Keratinocyte (primary cell): ENCODE measurements around the gene SIK2. TPM values are rescaled to one million over a fixed set of nuclear protein-coding genes. Genes with fewer than 3 reads are reported as not detected.

ENCODE experiments used
- DNase-seq: peaks from one replicate; pipeline ENCODE4 v3.0.0-alpha.2; 2011; ENCODE audit warnings: low read depth, missing footprints, low spot score
- FAIRE-seq: peaks from 2 replicates; lab custom pipeline; 2011; peaks lifted over from hg19 to GRCh38; lab: Jason Lieb, UNC
- H2AFZ ChIP-seq: 2 replicates; pipeline ENCODE4 v1.6.0; 2012; ENCODE audit warnings: low read length, control low read depth, inconsistent platforms; ENCODE audit not compliant: control insufficient read depth
- H3K27ac ChIP-seq: 2 replicates; pipeline ENCODE4 v1.5.1; 2011; ENCODE audit warnings: low read length; ENCODE audit not compliant: control insufficient read depth, insufficient read depth
- H3K27me3 ChIP-seq: 3 replicates; pipeline ENCODE4 v1.6.0; 2011; ENCODE audit warnings: low read length; ENCODE audit not compliant: control insufficient read depth, insufficient read depth; ENCODE audit errors: extremely low read depth
- H3K36me3 ChIP-seq, 2 experiments: 2 replicates in 1 of 2; 3 replicates in 1 of 2; pipeline ENCODE4 v1.5.1; 2011; ENCODE audit warnings: low read length in 2 of 2, mild to moderate bottlenecking in 1 of 2; ENCODE audit not compliant: control insufficient read depth in 2 of 2, insufficient read depth in 2 of 2; ENCODE audit errors: extremely low read depth in 1 of 2
- H3K4me1 ChIP-seq: 3 replicates; pipeline ENCODE4 v1.5.1; 2011; ENCODE audit warnings: low read length; ENCODE audit not compliant: control insufficient read depth, insufficient read depth; ENCODE audit errors: extremely low read depth
- H3K4me2 ChIP-seq: 3 replicates; pipeline ENCODE4 v1.6.0; 2011; ENCODE audit warnings: low read depth, low read length; ENCODE audit not compliant: control insufficient read depth, insufficient read depth; ENCODE audit errors: extremely low read depth
- H3K4me3 ChIP-seq, 3 experiments: fragments of 200-600 bp in 1 of 3; sonication (generic) in 1 of 3; 2 replicates in 2 of 3; 3 replicates in 1 of 3; pipeline ENCODE4 v1.5.1; 2011 to 2016; ENCODE audit warnings: low read length in 3 of 3, mild to moderate bottlenecking in 3 of 3, control low read depth in 2 of 3, inconsistent platforms in 1 of 3, low read depth in 1 of 3, mixed read lengths in 1 of 3, mixed run types in 1 of 3, moderate library complexity in 1 of 3; ENCODE audit not compliant: control insufficient read depth in 2 of 3, insufficient read depth in 2 of 3; ENCODE audit errors: extremely low read depth in 1 of 3
- H3K79me2 ChIP-seq: 2 replicates; pipeline ENCODE4 v1.6.0; 2012; ENCODE audit warnings: low read length; ENCODE audit not compliant: control insufficient read depth, insufficient read depth
- H3K9ac ChIP-seq: 3 replicates; pipeline ENCODE4 v1.6.0; 2011; ENCODE audit warnings: low read length; ENCODE audit not compliant: control insufficient read depth, insufficient read depth; ENCODE audit errors: extremely low read depth
- H3K9me1 ChIP-seq: 3 replicates; pipeline ENCODE4 v1.6.0; 2011; ENCODE audit warnings: low read length; ENCODE audit not compliant: control insufficient read depth, insufficient read depth; ENCODE audit errors: extremely low read depth
- H3K9me3 ChIP-seq: 2 replicates; pipeline ENCODE4 v1.5.1; 2012; ENCODE audit warnings: low read depth, low read length; ENCODE audit not compliant: control insufficient read depth
- H4K20me1 ChIP-seq: 3 replicates; pipeline ENCODE4 v1.6.0; 2011; ENCODE audit warnings: low read length; ENCODE audit not compliant: control insufficient read depth, insufficient read depth; ENCODE audit errors: extremely low read depth
- CTCF ChIP-seq, 3 experiments: IDR thresholded peaks in 1 of 3; conservative IDR thresholded peaks in 1 of 3; optimal IDR thresholded peaks in 1 of 3; 2 replicates in 2 of 3; 3 replicates in 1 of 3; pipeline versions ENCODE3 to v1.5.1; 2011; ENCODE audit warnings: low read length in 3 of 3, mild to moderate bottlenecking in 3 of 3, moderate library complexity in 2 of 3, control low read depth in 1 of 3, inconsistent platforms in 1 of 3; ENCODE audit not compliant: insufficient read depth in 2 of 3; ENCODE audit errors: extremely low read depth in 1 of 3
- EZH2 ChIP-seq: IDR thresholded peaks from one replicate; pipeline ENCODE4 v1.6.1; 2012; ENCODE audit warnings: inconsistent platforms, mild to moderate bottlenecking, low read length, moderate library complexity
- dilution Hi-C: fragments of 300-500 bp; cut with MboI; formaldehyde crosslinking; loops from one replicate; pipeline ENCODE4 v1.7.0; 2020; ENCODE audit warnings: low sequenced_read_pairs; ENCODE audit not compliant: extremely low pct_ligation_motif_present
- polyA plus RNA-seq, 5 experiments: library from polyadenylated mRNA; depleted of rRNA in 3 of 5; stranded (reverse) in 3 of 5; stranded (forward) in 1 of 5; unstranded in 1 of 5; fragments of >200 nt; gene quantifications; 1 replicate in 1 of 5; 2 replicates in 3 of 5; 3 replicates in 1 of 5; pipeline versions ENCODE4 v1.2.1 to v1.2.3, GENCODE V29; 2011 to 2012; ENCODE audit warnings: missing spikeins in 2 of 5, low read depth in 1 of 5, low replicate concordance in 1 of 5

Gene SIK2
- polyA plus RNA-seq, 1 donor (not counting 4 experiments of a cell fraction or from before 2014, with no cell fraction given) = 10.0 TPM

GRCh38 chr11:111627591-111627990, 25.3 kb downstream of the SIK2 start:
- H2AFZ ChIP-seq = no peak overlapping the region
- H3K79me2 ChIP-seq = no peaks in the 10 kb centered on the region
- H3K9ac ChIP-seq = no peak overlapping the region
- H3K4me1 ChIP-seq = peaks cover 35% of the 10 kb centered on the region
- no peak overlapping the region for H3K4me2 ChIP-seq
- no peaks in the 10 kb centered on the region for H3K9me3 ChIP-seq
- no peaks in the 10 kb centered on the region for H4K20me1 ChIP-seq
- FAIRE-seq (no peak), DNase-seq (no peak)
- no peaks in the 10 kb centered on the region for H3K9me1 ChIP-seq
- H3K4me3 ChIP-seq = no peak overlapping the region
- dilution Hi-C loops = no loop called here
- peaks cover 0 to 3% of the 10 kb centered on the region in 2 experiments for H3K36me3 ChIP-seq
- H3K27ac ChIP-seq = no peak overlapping the region
- TF ChIP-seq CTCF (optimal IDR thresholded peaks at IDR 0.05 in 1 of 3, IDR thresholded peaks at IDR 0.05 in 1 of 3, conservative IDR thresholded peaks at IDR 0.05 in 1 of 3; ENCODE audit: extremely low read depth in 1 of 3, insufficient read depth in 2 of 3, low read length in 3 of 3) (no peak), EZH2 (no peak)
- H3K27me3 ChIP-seq = no peaks in the 10 kb centered on the region

GRCh38 chr11:111629499-111629898, 27.2 kb downstream of the SIK2 start:
- dilution Hi-C loops = no loop called here
- no peaks in the 10 kb centered on the region for H3K79me2 ChIP-seq
- H3K9me3 ChIP-seq = no peaks in the 10 kb centered on the region
- no peak overlapping the region for H3K4me2 ChIP-seq
- no peaks in the 10 kb centered on the region for H3K9me1 ChIP-seq
- H3K27me3 ChIP-seq = no peaks in the 10 kb centered on the region
- peaks cover 41% of the 10 kb centered on the region for H3K4me1 ChIP-seq
- no peak overlapping the region for H3K27ac ChIP-seq
- no peak for DNase-seq
- no peak for TF ChIP-seq CTCF (optimal IDR thresholded peaks at IDR 0.05 in 1 of 3, IDR thresholded peaks at IDR 0.05 in 1 of 3, conservative IDR thresholded peaks at IDR 0.05 in 1 of 3; ENCODE audit: extremely low read depth in 1 of 3, insufficient read depth in 2 of 3, low read length in 3 of 3)
- TF ChIP-seq EZH2 = no peak
- FAIRE-seq = no peak
- H3K36me3 ChIP-seq = no peaks in the 10 kb centered on the region
- H3K9ac ChIP-seq = no peak overlapping the region
- H2AFZ ChIP-seq = no peak overlapping the region
- no peaks in the 10 kb centered on the region for H4K20me1 ChIP-seq
- H3K4me3 ChIP-seq = no peak overlapping the region
